KMS-11 (cell line): ENCODE measurements around the gene PLA2G4F.

Experiments
- H2AFZ ChIP-seq: fragments of 200-600 bp; sonication (generic); 2 replicates; pipeline ENCODE4 v1.6.1; 2016; ENCODE audit warnings: antibody characterized with exemption, mixed run types, low read depth
- H3K27ac ChIP-seq: fragments of 200-600 bp; sonication (generic); 2 replicates; pipeline ENCODE4 v1.6.1; 2016; ENCODE audit warnings: mild to moderate bottlenecking, mixed run types
- H3K27me3 ChIP-seq: fragments of 200-600 bp; sonication (generic); 2 replicates; pipeline ENCODE4 v1.6.1; 2017; ENCODE audit warnings: mild to moderate bottlenecking, low read depth, mixed run types, moderate library complexity; ENCODE audit not compliant: insufficient read depth
- H3K36me3 ChIP-seq: fragments of 200-600 bp; sonication (generic); 2 replicates; pipeline ENCODE4 v1.6.1; 2017; ENCODE audit warnings: mild to moderate bottlenecking, mixed run types; ENCODE audit not compliant: insufficient read depth
- H3K4me1 ChIP-seq: fragments of 200-600 bp; sonication (generic); 2 replicates; pipeline ENCODE4 v1.6.1; 2016; ENCODE audit warnings: mild to moderate bottlenecking, low read depth, mixed run types; ENCODE audit not compliant: poor library complexity, severe bottlenecking
- H3K4me2 ChIP-seq: fragments of 200-600 bp; sonication (generic); 2 replicates; pipeline ENCODE4 v1.7.0; 2016; ENCODE audit warnings: mild to moderate bottlenecking, mixed run types
- H3K4me3 ChIP-seq: fragments of 200-600 bp; sonication (generic); IDR thresholded peaks from 2 replicates; pipeline ENCODE4 v1.6.1; 2017; ENCODE audit warnings: low read depth, low read length, mixed read lengths; ENCODE audit not compliant: insufficient read depth
- H3K79me2 ChIP-seq: fragments of 200-600 bp; sonication (generic); 2 replicates; pipeline ENCODE4 v1.6.1; 2016; ENCODE audit warnings: low read depth, mixed run types; ENCODE audit not compliant: insufficient read depth
- H3K9ac ChIP-seq: fragments of 200-600 bp; sonication (generic); 2 replicates; pipeline ENCODE4 v1.6.1; 2016; ENCODE audit warnings: mild to moderate bottlenecking, mixed run types
- H4K20me1 ChIP-seq: fragments of 200-600 bp; sonication (generic); 2 replicates; pipeline ENCODE4 v1.6.1; 2016; ENCODE audit warnings: mild to moderate bottlenecking, mixed run types; ENCODE audit not compliant: insufficient read depth
- TF ChIP-seq, protein P1 (sequence below): fragments of 200-600 bp; sonication (generic); conservative IDR thresholded peaks from 2 replicates; pipeline ENCODE4 v1.6.1; 2017; ENCODE audit warnings: low read depth, mild to moderate bottlenecking, antibody characterized with exemption, low read length, moderate library complexity, mixed read lengths

Gene PLA2G4F

DNA sequence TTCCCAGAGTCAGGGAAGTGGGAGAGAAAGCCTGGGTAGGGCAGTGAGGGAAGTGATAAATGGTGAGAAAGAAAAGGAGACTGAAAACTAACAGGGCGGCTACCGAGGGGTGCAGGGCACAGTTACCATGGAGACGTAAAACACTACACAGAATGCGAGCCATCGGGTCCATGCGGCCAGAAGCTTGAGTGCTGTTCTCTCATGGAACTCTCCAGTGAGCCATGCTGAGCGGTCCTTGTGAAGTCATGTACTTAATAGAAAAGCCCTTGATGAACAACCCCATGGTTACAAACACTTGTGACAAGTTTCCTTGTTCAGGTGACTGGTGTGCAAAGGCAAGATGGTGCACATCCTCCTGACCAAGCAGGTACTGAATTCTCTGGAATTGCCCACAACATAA is 3.7 kb upstream of the PLA2G4F start:
- H3K4me3 ChIP-seq = no peak overlapping the region
- H3K4me1 ChIP-seq = no peaks in the 10 kb centered on the region
- H2AFZ ChIP-seq = no peak overlapping the region
- H3K9ac ChIP-seq = no peak overlapping the region
- no peak overlapping the region for H3K4me2 ChIP-seq
- no peaks in the 10 kb centered on the region for H3K36me3 ChIP-seq
- H3K27me3 ChIP-seq = no peaks in the 10 kb centered on the region
- no peaks in the 10 kb centered on the region for H3K79me2 ChIP-seq
- TF ChIP-seq, protein P1, sequence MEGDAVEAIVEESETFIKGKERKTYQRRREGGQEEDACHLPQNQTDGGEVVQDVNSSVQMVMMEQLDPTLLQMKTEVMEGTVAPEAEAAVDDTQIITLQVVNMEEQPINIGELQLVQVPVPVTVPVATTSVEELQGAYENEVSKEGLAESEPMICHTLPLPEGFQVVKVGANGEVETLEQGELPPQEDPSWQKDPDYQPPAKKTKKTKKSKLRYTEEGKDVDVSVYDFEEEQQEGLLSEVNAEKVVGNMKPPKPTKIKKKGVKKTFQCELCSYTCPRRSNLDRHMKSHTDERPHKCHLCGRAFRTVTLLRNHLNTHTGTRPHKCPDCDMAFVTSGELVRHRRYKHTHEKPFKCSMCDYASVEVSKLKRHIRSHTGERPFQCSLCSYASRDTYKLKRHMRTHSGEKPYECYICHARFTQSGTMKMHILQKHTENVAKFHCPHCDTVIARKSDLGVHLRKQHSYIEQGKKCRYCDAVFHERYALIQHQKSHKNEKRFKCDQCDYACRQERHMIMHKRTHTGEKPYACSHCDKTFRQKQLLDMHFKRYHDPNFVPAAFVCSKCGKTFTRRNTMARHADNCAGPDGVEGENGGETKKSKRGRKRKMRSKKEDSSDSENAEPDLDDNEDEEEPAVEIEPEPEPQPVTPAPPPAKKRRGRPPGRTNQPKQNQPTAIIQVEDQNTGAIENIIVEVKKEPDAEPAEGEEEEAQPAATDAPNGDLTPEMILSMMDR = no peak
- H3K27ac ChIP-seq = no peak overlapping the region
- no peaks in the 10 kb centered on the region for H4K20me1 ChIP-seq

DNA sequence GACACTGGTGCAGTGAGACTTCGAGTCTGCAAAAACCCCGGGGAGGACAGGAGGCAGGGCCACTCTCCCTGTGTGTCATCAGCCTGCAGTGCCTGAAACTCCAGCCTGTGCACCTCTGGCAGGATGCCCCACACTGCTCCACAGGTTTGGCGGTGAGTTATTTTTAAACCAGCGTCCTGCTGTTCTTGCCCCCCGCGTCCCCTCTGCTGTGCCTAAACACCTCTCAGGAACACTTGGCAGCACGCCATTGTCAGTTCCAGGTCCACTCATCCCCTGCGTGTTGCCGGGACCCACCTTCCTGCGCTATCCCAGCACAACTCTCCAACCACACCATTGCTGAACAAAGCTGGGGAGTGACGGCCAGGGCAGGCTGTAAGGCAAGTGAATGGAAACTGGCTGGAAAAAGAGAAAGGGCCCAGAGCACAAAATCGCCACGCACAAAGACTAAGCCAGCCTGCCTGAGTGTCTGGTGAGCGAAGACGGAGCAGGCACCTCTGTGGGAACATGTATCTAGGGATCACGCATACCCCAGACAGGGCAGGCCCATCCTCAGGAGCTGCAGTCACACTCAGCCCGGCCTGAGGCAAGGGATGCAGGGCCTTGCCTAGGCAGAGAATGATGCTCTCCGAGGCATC is 3.1 kb upstream of the PLA2G4F start:
- no peak overlapping the region for H3K4me2 ChIP-seq
- no peaks in the 10 kb centered on the region for H3K4me1 ChIP-seq
- no peak overlapping the region for H3K27ac ChIP-seq
- no peaks in the 10 kb centered on the region for H4K20me1 ChIP-seq
- no peaks in the 10 kb centered on the region for H3K36me3 ChIP-seq
- TF ChIP-seq, protein P1 = no peak
- no peaks in the 10 kb centered on the region for H3K79me2 ChIP-seq
- no peak overlapping the region for H3K4me3 ChIP-seq
- no peak overlapping the region for H3K9ac ChIP-seq
- H3K27me3 ChIP-seq = no peaks in the 10 kb centered on the region
- no peak overlapping the region for H2AFZ ChIP-seq

DNA sequence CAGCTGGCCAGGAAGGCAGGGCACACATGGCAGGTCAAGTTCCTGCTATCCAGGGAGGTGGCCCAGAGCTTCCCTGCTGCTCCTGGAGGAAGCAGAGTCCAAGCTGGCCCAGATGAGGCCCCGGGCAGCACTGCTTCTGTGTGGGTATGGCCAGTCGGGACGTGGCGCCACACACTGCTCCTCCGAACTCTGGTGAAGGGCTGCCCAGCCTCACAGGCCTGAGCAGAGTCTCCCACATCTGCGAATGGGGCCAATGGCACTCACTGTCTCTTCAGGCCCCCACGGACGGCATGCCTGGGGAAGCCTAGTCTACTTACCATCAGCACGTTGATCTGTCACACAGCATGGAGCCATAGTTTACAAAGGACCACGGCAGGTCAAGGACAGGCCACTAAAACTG is 2.5 kb upstream of the PLA2G4F start:
- H3K36me3 ChIP-seq = no peaks in the 10 kb centered on the region
- no peak overlapping the region for H2AFZ ChIP-seq
- H4K20me1 ChIP-seq = no peaks in the 10 kb centered on the region
- H3K27ac ChIP-seq = no peak overlapping the region
- TF ChIP-seq, protein P1 = no peak
- H3K79me2 ChIP-seq = no peaks in the 10 kb centered on the region
- H3K9ac ChIP-seq = no peak overlapping the region
- H3K4me2 ChIP-seq = no peak overlapping the region
- no peak overlapping the region for H3K4me3 ChIP-seq
- no peaks in the 10 kb centered on the region for H3K4me1 ChIP-seq
- H3K27me3 ChIP-seq = no peaks in the 10 kb centered on the region

DNA sequence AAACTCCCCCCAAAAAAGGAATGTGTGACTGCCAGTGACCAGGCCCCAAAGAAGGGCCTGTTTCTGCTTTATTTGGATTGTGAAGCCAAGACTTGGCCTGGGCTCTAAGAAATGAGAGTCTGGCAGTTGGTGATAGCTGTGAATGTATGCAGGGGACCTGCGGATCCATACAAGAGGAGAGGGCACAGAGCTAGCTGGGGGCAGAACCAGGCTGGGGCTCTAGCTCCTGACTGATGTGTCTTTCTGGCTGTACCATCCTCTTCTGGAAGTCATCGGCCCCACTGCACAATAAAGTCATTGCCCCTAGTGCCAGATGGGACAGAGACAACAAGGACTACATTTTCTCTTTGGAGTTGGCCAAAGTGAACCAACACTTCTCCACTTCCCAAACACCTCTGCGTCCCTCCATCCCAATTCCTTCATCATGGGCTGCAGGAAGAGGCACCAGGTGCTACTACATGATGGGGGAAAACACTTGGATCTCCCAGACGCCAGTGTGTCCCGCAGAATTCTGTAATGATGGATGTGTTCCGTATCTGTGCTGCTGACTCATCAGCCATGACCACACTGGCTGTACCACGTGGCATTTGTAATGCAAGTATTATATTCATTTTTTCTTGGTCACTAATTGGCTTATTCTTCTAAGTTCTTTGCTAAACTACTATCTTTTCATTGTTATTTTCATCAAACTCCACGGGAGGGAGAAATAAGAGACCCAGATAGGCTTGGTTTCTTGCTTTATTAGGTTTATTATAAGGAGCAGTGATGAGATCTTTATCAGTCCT is 1.7 kb upstream of the PLA2G4F start:
- H3K4me2 ChIP-seq = no peak overlapping the region
- H3K4me3 ChIP-seq = no peak overlapping the region
- H3K36me3 ChIP-seq = no peaks in the 10 kb centered on the region
- no peaks in the 10 kb centered on the region for H3K79me2 ChIP-seq
- H3K4me1 ChIP-seq = no peaks in the 10 kb centered on the region
- no peak overlapping the region for H3K27ac ChIP-seq
- TF ChIP-seq, protein P1 = no peak
- no peaks in the 10 kb centered on the region for H4K20me1 ChIP-seq
- no peak overlapping the region for H2AFZ ChIP-seq
- no peaks in the 10 kb centered on the region for H3K27me3 ChIP-seq
- H3K9ac ChIP-seq = no peak overlapping the region
